Common myeloid progenitor, CD34-positive (primary cell): Measurements from ENCODE around the gene BPTF.
"Not testable (repeated sequence)": the region's sequence is repeated elsewhere in the genome, so short reads cannot be mapped to it uniquely, and the experiment has no call there.

Experiments used
- CTCF ChIA-PET: fragments of 350-600 bp; sonication (Branson Sonifier 250); formaldehyde crosslinking; loops from one replicate; lab custom pipeline; 2021; ENCODE audit warnings: antibody characterized with exemption; lab: Charles Lee
- POLR2A ChIA-PET: fragments of 350-600 bp; sonication (Branson Sonifier 250); formaldehyde crosslinking; loops from one replicate; lab custom pipeline; 2021; ENCODE audit warnings: antibody characterized with exemption; lab: Charles Lee
- DNase-seq, 3 donors: peaks; one replicate each; pipeline versions ENCODE4 v3.0.0 to v3.0.0-alpha.2; 2013
- H3K27ac ChIP-seq, 2 experiments: 1 replicate in 1 of 2; 2 replicates in 1 of 2; pipeline ENCODE4 v1.7.0; 2013; ENCODE audit warnings: inconsistent platforms in 2 of 2, low read length in 2 of 2, mild to moderate bottlenecking in 2 of 2, low read depth in 1 of 2, moderate library complexity in 1 of 2; ENCODE audit not compliant: severe bottlenecking in 2 of 2, insufficient read depth in 1 of 2, poor library complexity in 1 of 2
- H3K27me3 ChIP-seq, 5 experiments: replicated peaks in 2 of 5; 1 replicate in 3 of 5; 2 replicates in 2 of 5; pipeline versions ENCODE4 v1.6.1 to v1.7.0; 2013; ENCODE audit warnings: low read length in 4 of 5, mild to moderate bottlenecking in 2 of 5, moderate library complexity in 2 of 5, inconsistent platforms in 1 of 5; ENCODE audit not compliant: insufficient read depth in 5 of 5, control insufficient read depth in 4 of 5
- H3K36me3 ChIP-seq, 4 experiments: 1 replicate in 2 of 4; 2 replicates in 2 of 4; pipeline versions ENCODE4 v1.6.1 to v1.7.0; 2013; ENCODE audit warnings: low read length in 3 of 4, control low read depth in 1 of 4, mild to moderate bottlenecking in 1 of 4; ENCODE audit not compliant: control insufficient read depth in 4 of 4, insufficient read depth in 4 of 4
- H3K4me1 ChIP-seq, 4 experiments: 1 replicate in 3 of 4; 2 replicates in 1 of 4; pipeline versions ENCODE4 v1.6.1 to v1.7.1; 2013; ENCODE audit warnings: low read length in 3 of 4, mild to moderate bottlenecking in 3 of 4, control low read depth in 1 of 4, inconsistent platforms in 1 of 4, moderate library complexity in 1 of 4; ENCODE audit not compliant: control insufficient read depth in 4 of 4, insufficient read depth in 4 of 4; ENCODE audit errors: control extremely low read depth in 1 of 4
- H3K4me3 ChIP-seq, 7 experiments: 1 replicate in 4 of 7; 2 replicates in 3 of 7; pipeline versions ENCODE4 v1.5.1 to v1.7.0; 2013; ENCODE audit warnings: mild to moderate bottlenecking in 7 of 7, low read length in 6 of 7, moderate library complexity in 6 of 7, inconsistent platforms in 2 of 7, low read depth in 2 of 7, control low read depth in 1 of 7; ENCODE audit not compliant: insufficient read depth in 4 of 7, control insufficient read depth in 1 of 7; ENCODE audit errors: extremely low read depth in 1 of 7
- H3K9me3 ChIP-seq, 5 experiments: 1 replicate in 4 of 5; 2 replicates in 1 of 5; pipeline versions ENCODE4 v1.6.1 to v1.7.1; 2013; ENCODE audit warnings: low read length in 4 of 5, mild to moderate bottlenecking in 2 of 5, inconsistent platforms in 1 of 5, low read depth in 1 of 5, moderate library complexity in 1 of 5; ENCODE audit not compliant: control insufficient read depth in 4 of 5, insufficient read depth in 2 of 5; ENCODE audit errors: control extremely low read depth in 1 of 5
- WGBS: methylation state at CpG from one replicate; pipeline ENCODE4 v1.1.5; 2013; ENCODE audit not compliant: insufficient coverage; 5-methylcytosine and 5-hydroxymethylcytosine counted together

Gene BPTF

DNA sequence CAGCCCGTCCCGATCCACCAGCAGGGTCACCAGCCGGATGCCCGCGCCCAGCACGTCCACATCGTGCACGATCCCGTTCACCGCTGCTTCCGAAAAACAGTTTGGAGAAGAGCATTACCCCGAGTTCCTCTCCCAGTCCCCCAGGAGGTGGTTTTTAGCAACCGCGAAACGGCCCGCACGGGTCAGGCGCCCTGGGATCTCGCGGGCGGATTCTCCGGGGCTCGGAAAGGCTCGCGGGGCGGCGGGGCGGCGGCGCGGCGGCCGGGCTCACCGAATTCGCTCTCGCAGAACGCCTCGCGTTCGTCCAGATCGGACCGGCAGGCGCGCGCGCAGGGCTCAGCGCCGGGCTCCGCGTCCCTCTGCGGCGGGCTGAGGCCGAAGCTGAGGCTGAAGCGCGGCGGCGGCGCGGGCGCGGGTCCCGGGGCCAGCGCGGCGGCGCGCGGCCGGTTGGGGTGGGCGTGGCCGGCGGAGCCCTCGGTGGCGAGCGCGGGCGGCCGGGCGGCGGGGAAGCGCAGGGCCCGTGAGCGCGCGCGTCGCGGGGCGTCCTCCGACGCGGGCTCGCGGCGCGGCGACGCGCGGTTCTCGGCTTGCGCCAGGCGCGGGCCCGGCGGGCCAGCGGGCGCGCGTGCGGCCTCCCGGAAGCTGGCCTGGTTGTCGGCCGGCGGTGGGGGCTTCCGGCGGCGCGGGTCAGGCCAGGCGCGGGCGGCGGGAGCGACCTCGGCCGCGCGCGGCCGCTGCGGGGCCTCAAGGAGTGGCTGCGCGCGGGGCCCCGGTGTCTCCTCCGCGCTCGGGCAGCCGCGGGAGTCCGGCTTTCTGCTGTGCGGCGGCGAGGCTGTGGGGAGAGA is 168.1 kb downstream of the BPTF start:
- Histone ChIP-seq H3K27me3 (peaks cover 0 to 21% (median 8%) of the 10 kb centered on the region in 5 experiments), H3K36me3 (no peaks in the 10 kb centered on the region), H3K4me1 (peaks cover 5 to 33% (median 27%) of the 10 kb centered on the region in 4 experiments), H3K9me3 (no peaks in the 10 kb centered on the region), H3K27ac (peak overlapping the region in 1 of 2 experiments; percentile 74), H3K4me3 (peak overlapping the region; percentile 64 to 85 (median 77))
- ChIA-PET CTCF (interaction anchor here (1.3 to 1.6 kb wide), 3 partner anchors 23 to 44 kb away, joined by 3 to 5 read pairs (median 4); no protein-coding TSS in a partner anchor), POLR2A (no interaction called here)
- DNase-seq, result peak; percentile 68 to 88 (median 83)
- WGBS, result under 1% methylated on average over 96 of the region's 144 CpGs

- H3K27ac ChIP-seq, result peak overlapping the region in 1 of 2 experiments; percentile 74
- peaks cover 0 to 21% (median 8%) of the 10 kb centered on the region in 5 experiments for H3K27me3 ChIP-seq
- no peaks in the 10 kb centered on the region for H3K36me3 ChIP-seq
- 5% methylated on average over 12 of the region's 21 CpGs for WGBS
- no peaks in the 10 kb centered on the region for H3K9me3 ChIP-seq
- peaks cover 5 to 33% (median 27%) of the 10 kb centered on the region in 4 experiments for H3K4me1 ChIP-seq
- ChIA-PET CTCF (interaction anchor here (1.3 to 1.6 kb wide), 3 partner anchors 22 to 43 kb away, joined by 3 to 5 read pairs (median 4); no protein-coding TSS in a partner anchor), POLR2A (no interaction called here)
- DNase-seq, result peak in 2 of 3 donors; percentile 20 to 48
- H3K4me3 ChIP-seq, result peak overlapping the region; percentile 64 to 85 (median 75)
These were observed 168.7 kb downstream of the BPTF start for GRCh38 chr17:67993998-67994361.

GRCh38 chr17:67994817-67995569 is 169.7 kb downstream of the BPTF start:
- no CpG with 5 or more reads among the region's 9 CpGs for WGBS
- Histone ChIP-seq H3K36me3 (no peaks in the 10 kb centered on the region), H3K27ac (no peak overlapping the region), H3K4me1 (peaks cover 5 to 33% (median 27%) of the 10 kb centered on the region in 4 experiments), H3K27me3 (peaks cover 0 to 21% (median 8%) of the 10 kb centered on the region in 5 experiments), H3K9me3 (no peaks in the 10 kb centered on the region), H3K4me3 (peak overlapping the region in 6 of 7 experiments; percentile 54 to 83 (median 70))
- peak in 2 of 3 donors; percentile 42 to 58 for DNase-seq
- POLR2A ChIA-PET, result interaction anchor here (0.6 kb wide), 1 partner anchor 33 kb away, joined by 6 read pairs; no protein-coding TSS in a partner anchor
- CTCF ChIA-PET, result interaction anchor here (0.9 to 1.8 kb wide), 3 partner anchors 15 to 25 kb away, joined by 3 to 5 read pairs (median 4); no protein-coding TSS in a partner anchor

- H3K4me3 ChIP-seq, result peak overlapping the region; percentile 25 to 83 (median 67)
- peaks cover 0 to 21% (median 8%) of the 10 kb centered on the region in 5 experiments for H3K27me3 ChIP-seq
- peak in 2 of 3 donors; percentile 39 to 45 for DNase-seq
- under 1% methylated on average over 33 of the region's 43 CpGs for WGBS
- CTCF ChIA-PET, result interaction anchor here (0.9 to 1.8 kb wide), 3 partner anchors 14 to 22 kb away, joined by 3 to 4 read pairs (median 3); no protein-coding TSS in a partner anchor
- H3K9me3 ChIP-seq, result no peaks in the 10 kb centered on the region
- POLR2A ChIA-PET, result interaction anchor here (0.6 kb wide), 1 partner anchor 34 kb away, joined by 6 read pairs; no protein-coding TSS in a partner anchor
- H3K27ac ChIP-seq, result no peak overlapping the region
- peaks cover 5 to 33% (median 27%) of the 10 kb centered on the region in 4 experiments for H3K4me1 ChIP-seq
- no peaks in the 10 kb centered on the region for H3K36me3 ChIP-seq
These were observed 170.4 kb downstream of the BPTF start for GRCh38 chr17:67995570-67996263.

- H3K4me1 ChIP-seq, result peaks cover 5 to 33% (median 27%) of the 10 kb centered on the region in 4 experiments
- H3K27ac ChIP-seq, H3K36me3 ChIP-seq, H3K9me3 ChIP-seq, POLR2A ChIA-PET: not testable (repeated sequence)
- WGBS, result 55% methylated on average over 15 of the region's 25 CpGs
- CTCF ChIA-PET, result interaction anchor here (1.2 to 1.8 kb wide), 2 partner anchors 14 to 21 kb away, joined by 3 to 4 read pairs; no protein-coding TSS in a partner anchor
- H3K4me3 ChIP-seq, result peak within 1 kb of the TSS; percentile 25 to 83 (median 67)
- DNase-seq, result peak in 1 of 3 donors; percentile 20
- H3K27me3 ChIP-seq, result peaks cover 0 to 21% (median 8%) of the 10 kb centered on the region in 5 experiments
These were observed 171.2 kb downstream of the BPTF start, which contains the start of gene C17orf58 for GRCh38 chr17:67996301-67997171. Gene C17orf58 (minus strand): TSS chr17:67996469. CDS start chr17:67996198, 271 bp downstream.
